Measurements from ENCODE around the gene TRIM38. TPM values are rescaled to one million over a fixed set of nuclear protein-coding genes. Genes with fewer than 3 reads are reported as not detected.
"Not testable (repeated sequence)": the region's sequence is repeated elsewhere in the genome, so short reads cannot be mapped to it uniquely, and the experiment has no call there.

TRIM38 gene
- total RNA-seq, 1 donor from 2014 or later: 7.6 TPM

- Histone ChIP-seq H3K27ac (no peak overlapping the region), H3K27me3 (no peaks in the 10 kb centered on the region), H3K4me1 (peaks cover 0 to 8% of the 10 kb centered on the region in 2 donors), H3K9me3 (no peaks in the 10 kb centered on the region), H3K36me3 (peaks cover 7 to 19% of the 10 kb centered on the region in 2 donors), H3K4me3 (no peak overlapping the region)
- intact Hi-C loops (cut with DNase I): no loop called here
- no peak for TF ChIP-seq CTCF (IDR thresholded peaks at IDR 0.05)
- no peak for DNase-seq (ENCODE audit: low spot score in 2 of 2)
These were observed 32.9 kb downstream of the TRIM38 start for GRCh38 chr6:25995507-25995906.

GRCh38 chr6:25997921-25998320 is 35.3 kb downstream of the TRIM38 start:
- peaks cover 7 to 19% of the 10 kb centered on the region in 2 donors for H3K36me3 ChIP-seq
- no peak for DNase-seq (ENCODE audit: low spot score in 2 of 2)
- intact Hi-C loops (cut with DNase I): no loop called here
- H3K9me3 ChIP-seq: no peaks in the 10 kb centered on the region
- no peak overlapping the region for H3K4me3 ChIP-seq
- TF ChIP-seq CTCF (IDR thresholded peaks at IDR 0.05): no peak
- no peak overlapping the region for H3K27ac ChIP-seq
- H3K27me3 ChIP-seq: no peaks in the 10 kb centered on the region
- H3K4me1 ChIP-seq: peaks cover 0 to 5% of the 10 kb centered on the region in 2 donors

DNA sequence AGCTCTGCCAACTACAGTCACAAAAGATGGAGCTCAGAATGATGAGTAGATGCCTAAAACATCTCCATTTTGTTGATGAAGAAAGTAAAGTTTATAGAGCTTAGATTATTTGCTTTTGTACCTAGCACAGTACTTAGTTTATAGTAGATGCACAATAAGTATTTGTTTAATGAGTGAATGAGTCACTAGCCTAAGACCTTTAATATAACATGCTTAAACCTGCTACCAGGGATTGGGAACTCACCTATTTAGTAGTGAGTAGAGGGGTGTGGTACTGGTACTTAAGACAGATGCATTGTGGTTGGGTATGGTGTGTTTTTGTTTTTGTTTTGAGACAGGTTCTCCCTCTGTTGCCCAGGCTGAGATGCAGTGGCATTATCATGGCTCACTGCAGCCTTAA is 35.8 kb downstream of the TRIM38 start:
- no peak for DNase-seq (ENCODE audit: low spot score in 2 of 2)
- Histone ChIP-seq H3K36me3 (peaks cover 7 to 19% of the 10 kb centered on the region in 2 donors), H3K4me3 (no peak overlapping the region), H3K27ac (no peak overlapping the region), H3K4me1 (peaks cover 0 to 5% of the 10 kb centered on the region in 2 donors), H3K9me3 (no peaks in the 10 kb centered on the region), H3K27me3 (no peaks in the 10 kb centered on the region)
- no peak for TF ChIP-seq CTCF (IDR thresholded peaks at IDR 0.05)
- intact Hi-C loops (cut with DNase I): no loop called here

GRCh38 chr6:25999225-25999624 is 36.6 kb downstream of the TRIM38 start:
- H3K4me3 ChIP-seq; H3K27ac ChIP-seq; DNase-seq (ENCODE audit: low spot score in 2 of 2); H3K27me3 ChIP-seq; intact Hi-C loops (cut with DNase I); H3K4me1 ChIP-seq; H3K9me3 ChIP-seq: not testable (repeated sequence)
- H3K36me3 ChIP-seq: peaks cover 7 to 19% of the 10 kb centered on the region in 2 donors

- peaks cover 7 to 19% of the 10 kb centered on the region in 2 donors for H3K36me3 ChIP-seq
- H3K9me3 ChIP-seq: no peaks in the 10 kb centered on the region
- TF ChIP-seq CTCF (IDR thresholded peaks at IDR 0.05): no peak
- DNase-seq (ENCODE audit: low spot score in 2 of 2): no peak
- no peaks in the 10 kb centered on the region for H3K4me1 ChIP-seq
- no peak overlapping the region for H3K4me3 ChIP-seq
- H3K27ac ChIP-seq: no peak overlapping the region
- intact Hi-C loops (cut with DNase I): loop anchor here (10.0 kb wide), 1 partner anchor 216 kb away; no protein-coding TSS in a partner anchor
- no peaks in the 10 kb centered on the region for H3K27me3 ChIP-seq
These were observed 38.0 kb downstream of the TRIM38 start for GRCh38 chr6:26000366-26001144.

DNA sequence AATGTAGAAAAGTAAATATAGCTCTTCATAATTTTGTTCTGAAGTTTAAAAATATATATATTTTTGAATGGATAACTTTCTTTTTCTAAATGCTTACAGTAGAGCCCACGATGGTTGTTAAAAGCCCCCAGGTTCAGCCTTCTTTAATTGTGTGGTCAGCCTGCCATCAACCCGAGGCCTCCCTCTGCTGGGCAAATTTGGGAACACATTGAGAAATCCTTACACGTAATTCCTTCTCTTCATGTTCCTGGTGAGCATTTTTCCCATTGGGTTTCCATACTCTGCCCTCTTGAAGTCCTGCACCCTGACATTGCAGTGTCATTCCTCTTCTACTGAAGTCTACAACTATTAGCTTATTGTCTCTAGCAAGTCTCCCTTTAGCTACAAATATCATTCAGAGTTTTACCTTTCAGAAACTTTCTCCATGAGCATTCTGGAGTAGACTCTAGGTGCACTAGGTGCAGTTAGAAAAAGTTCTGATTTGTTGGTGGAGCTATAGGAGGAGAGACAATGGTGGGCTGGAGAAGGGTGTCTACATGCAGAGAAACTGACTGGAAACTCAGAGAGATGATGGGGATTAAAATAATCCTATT is 40.6 kb downstream of the TRIM38 start:
- DNase-seq (ENCODE audit: low spot score in 2 of 2): peak in 1 of 2 donors; percentile 80
- Histone ChIP-seq H3K9me3 (no peaks in the 10 kb centered on the region), H3K27me3 (no peaks in the 10 kb centered on the region), H3K36me3 (peaks cover 7 to 14% of the 10 kb centered on the region in 2 donors), H3K4me3 (no peak overlapping the region), H3K4me1 (no peaks in the 10 kb centered on the region), H3K27ac (no peak overlapping the region)
- intact Hi-C loops (cut with DNase I): loop anchor here (1.0 to 10.0 kb wide), 2 partner anchors 13 to 218 kb away; no protein-coding TSS in a partner anchor
- TF ChIP-seq CTCF (IDR thresholded peaks at IDR 0.05): peak; percentile 54 to 78 (median 77)
